ENCODE results near the gene ARHGAP15. TPM values are rescaled to one million over a fixed set of nuclear protein-coding genes. Genes with fewer than 3 reads are reported as not detected.

Gene ARHGAP15
- total and polyA plus RNA-seq, 2 experiments from 2014 or later: 0.26 TPM; not detected in 1

GRCh38 chr2:143258126-143258892, 129.1 kb downstream of the ARHGAP15 start:
- Mint-ChIP-seq H3K27ac (peak overlapping the region; percentile 85), H3K36me3 (ENCODE audit: low read depth) (no peaks in the 10 kb centered on the region)
- TF ChIP-seq NANOG (IDR thresholded peaks at IDR 0.05; ENCODE audit: borderline replicate concordance): peak; percentile 39; the same call in 1 of the 2 replicates
- no peak for TF ChIP-seq ZNF462 (CRISPR knock-in tag; IDR thresholded peaks at IDR 0.05)

GRCh38 chr2:143259368-143259958, 130.2 kb downstream of the ARHGAP15 start:
- H3K27me3 Mint-ChIP-seq (ENCODE audit: insufficient read depth, low read depth, poor library complexity): no peaks in the 10 kb centered on the region
- H3K79me2 ChIP-seq (replicated peaks; ENCODE audit: insufficient read depth): no peaks in the 10 kb centered on the region
- no peak overlapping the region for H3K27ac ChIP-seq (ENCODE audit: low read depth)
- H3K27me3 ChIP-seq (ENCODE audit: insufficient read depth): no peaks in the 10 kb centered on the region
- H3K9me2 ChIP-seq (ENCODE audit: insufficient read depth): no peaks in the 10 kb centered on the region
- ATAC-seq (peak; percentile 78), DNase-seq (ENCODE audit: low spot score) (peak; percentile 84)
- H4K20me1 ChIP-seq (replicated peaks; ENCODE audit: insufficient read depth): no peaks in the 10 kb centered on the region
- no peak overlapping the region for H3K4me3 ChIP-seq
- no peak for TF ChIP-seq REST (IDR thresholded peaks at IDR 0.05; ENCODE audit: unreplicated experiment)
- TF ChIP-seq CTCF (conservative IDR thresholded peaks at IDR 0.05; ENCODE audit: low read depth in 2 of 2): peak; percentile 84 to 92
- H3K4me2 ChIP-seq: no peak overlapping the region
- no peak overlapping the region for H3K4me3 Mint-ChIP-seq
- H3F3A ChIP-seq (replicated peaks; ENCODE audit: low read depth): no peaks in the 10 kb centered on the region
- H3K36me3 Mint-ChIP-seq (ENCODE audit: low read depth): no peaks in the 10 kb centered on the region
- H3K27ac Mint-ChIP-seq: no peak overlapping the region
- H3K4me1 Mint-ChIP-seq: peaks cover 15% of the 10 kb centered on the region
- H3K9me3 Mint-ChIP-seq: no peaks in the 10 kb centered on the region
- H3K36me3 ChIP-seq (ENCODE audit: insufficient read depth): no peaks in the 10 kb centered on the region
- H3K4me1 ChIP-seq (ENCODE audit: insufficient read depth): peaks cover 7% of the 10 kb centered on the region
- H2AFZ ChIP-seq: no peak overlapping the region

More at GRCh38 chr2:143258126-143258892, 129.1 kb downstream of the ARHGAP15 start:
- H3K79me2 ChIP-seq (replicated peaks; ENCODE audit: insufficient read depth): no peaks in the 10 kb centered on the region
- no peak overlapping the region for H2AFZ ChIP-seq
- H3K27me3 ChIP-seq (ENCODE audit: insufficient read depth): no peaks in the 10 kb centered on the region
- no peaks in the 10 kb centered on the region for H3K9me2 ChIP-seq (ENCODE audit: insufficient read depth)
- H3F3A ChIP-seq (replicated peaks; ENCODE audit: low read depth): no peaks in the 10 kb centered on the region
- ATAC-seq: peak; percentile 56
- H3K36me3 ChIP-seq (ENCODE audit: insufficient read depth): no peaks in the 10 kb centered on the region
- peaks cover 15% of the 10 kb centered on the region for H3K4me1 Mint-ChIP-seq
- H3K27ac ChIP-seq (ENCODE audit: low read depth): 0 out of 2 replicates have a peak overlapping the region, but pooled peaks have one; percentile 3
- no peak overlapping the region for H3K4me2 ChIP-seq
- no peak overlapping the region for H3K4me3 Mint-ChIP-seq
- H3K27me3 Mint-ChIP-seq (ENCODE audit: insufficient read depth, low read depth, poor library complexity): no peaks in the 10 kb centered on the region
- H3K4me3 ChIP-seq: no peak overlapping the region
- H3K9me3 Mint-ChIP-seq: no peaks in the 10 kb centered on the region
- peak; percentile 59 for DNase-seq (ENCODE audit: low spot score)
- no peaks in the 10 kb centered on the region for H4K20me1 ChIP-seq (replicated peaks; ENCODE audit: insufficient read depth)
- H3K4me1 ChIP-seq (ENCODE audit: insufficient read depth): peaks cover 7% of the 10 kb centered on the region

Measured in GM23338 (cell line).